Activated T-helper 9 cell treated with anti-CD3 and anti-CD28 coated beads, Interleukin-2, amount 50 U/mL, for 16 hours (primary cell): ENCODE data around the gene SI.
"Not testable (repeated sequence)": the region's sequence is repeated elsewhere in the genome, so short reads cannot be mapped to it uniquely, and the experiment has no call there.

Experiments used
- DNase-seq: peaks from one replicate; pipeline ENCODE4 v3.0.0-alpha.2; 2020; ENCODE audit warnings: low read depth

Gene SI

GRCh38 chr3:165078293-165078692 lies at the start of gene SI:
SI (minus strand) TSS chr3:165078496; CDS start chr3:165076012, 2,484 bp downstream.
- DNase-seq: no peak

GRCh38 chr3:165125836-165126235 lies 47.5 kb upstream of the SI start:
- DNase-seq: no peak

- DNase-seq: no peak
Observed at GRCh38 chr3:165111401-165111800, 33.1 kb upstream of the SI start.

- no peak for DNase-seq
Observed at GRCh38 chr3:165103616-165104015, 25.3 kb upstream of the SI start.

GRCh38 chr3:165082650-165083049 lies 4.4 kb upstream of the SI start:
- DNase-seq: no peak

- DNase-seq: no peak
Observed at GRCh38 chr3:165081183-165081582, 2.9 kb upstream of the SI start.

GRCh38 chr3:165075695-165076094 lies 2.6 kb downstream of the SI start:
- no peak for DNase-seq

GRCh38 chr3:165070682-165071081 lies 7.6 kb downstream of the SI start:
- no peak for DNase-seq

- no peak for DNase-seq
Observed at GRCh38 chr3:165056510-165056909, 21.8 kb downstream of the SI start.

- no peak for DNase-seq
Observed at GRCh38 chr3:165040186-165040585, 38.1 kb downstream of the SI start.

GRCh38 chr3:165011557-165011956 lies 66.7 kb downstream of the SI start:
- DNase-seq: no peak

GRCh38 chr3:164984947-164985346 lies 93.3 kb downstream of the SI start:
- DNase-seq: no peak

GRCh38 chr3:164962610-164963009 lies 115.7 kb downstream of the SI start:
- DNase-seq: no peak

GRCh38 chr3:164952966-164953365 lies 125.3 kb downstream of the SI start:
- no peak for DNase-seq

GRCh38 chr3:164951403-164951802 lies 126.9 kb downstream of the SI start:
- not testable (repeated sequence) for DNase-seq

- no peak for DNase-seq
Observed at GRCh38 chr3:164940745-164941144, 137.6 kb downstream of the SI start.

GRCh38 chr3:164929642-164930041 lies 148.7 kb downstream of the SI start:
- no peak for DNase-seq
